GM04503 (cell line): Measurements from ENCODE around the gene SREBF1.

Source experiments
- DNase-seq: peaks from one replicate; pipeline ENCODE4 v3.0.0-alpha.2; 2012; ENCODE audit warnings: low read depth

SREBF1 gene

GRCh38 chr17:17781591-17782496 lies 54.9 kb downstream of the SREBF1 start:
- no peak for DNase-seq

GRCh38 chr17:17780922-17781590 lies 55.7 kb downstream of the SREBF1 start:
- no peak for DNase-seq

- DNase-seq = no peak
Observed at GRCh38 chr17:17779015-17779611, 57.7 kb downstream of the SREBF1 start.

- no peak for DNase-seq
Observed at GRCh38 chr17:17778308-17779014, 58.3 kb downstream of the SREBF1 start.

- no peak for DNase-seq
Observed at GRCh38 chr17:17776889-17777288, 59.9 kb downstream of the SREBF1 start.

GRCh38 chr17:17774009-17774881 lies 62.5 kb downstream of the SREBF1 start:
- DNase-seq = no peak

DNA sequence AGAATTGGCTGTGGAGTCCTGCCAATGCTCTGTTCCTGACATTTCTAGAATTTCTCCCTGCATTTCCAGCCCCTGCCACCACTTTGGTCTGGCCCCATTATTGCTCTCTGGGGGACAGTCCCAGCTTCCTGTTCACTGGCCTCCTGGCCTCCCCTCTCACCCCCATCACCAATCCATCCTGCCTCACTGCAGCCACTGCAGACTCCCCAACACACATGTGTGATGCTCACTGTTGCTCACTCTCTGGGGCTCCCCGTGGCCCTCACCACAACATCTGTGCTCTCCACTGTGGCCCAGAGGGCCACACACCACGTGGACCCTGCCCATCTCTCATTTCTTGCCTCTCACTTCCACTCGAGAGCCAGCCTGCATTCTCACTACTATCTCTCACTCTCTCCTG lies 64.6 kb downstream of the SREBF1 start:
- no peak for DNase-seq

DNA sequence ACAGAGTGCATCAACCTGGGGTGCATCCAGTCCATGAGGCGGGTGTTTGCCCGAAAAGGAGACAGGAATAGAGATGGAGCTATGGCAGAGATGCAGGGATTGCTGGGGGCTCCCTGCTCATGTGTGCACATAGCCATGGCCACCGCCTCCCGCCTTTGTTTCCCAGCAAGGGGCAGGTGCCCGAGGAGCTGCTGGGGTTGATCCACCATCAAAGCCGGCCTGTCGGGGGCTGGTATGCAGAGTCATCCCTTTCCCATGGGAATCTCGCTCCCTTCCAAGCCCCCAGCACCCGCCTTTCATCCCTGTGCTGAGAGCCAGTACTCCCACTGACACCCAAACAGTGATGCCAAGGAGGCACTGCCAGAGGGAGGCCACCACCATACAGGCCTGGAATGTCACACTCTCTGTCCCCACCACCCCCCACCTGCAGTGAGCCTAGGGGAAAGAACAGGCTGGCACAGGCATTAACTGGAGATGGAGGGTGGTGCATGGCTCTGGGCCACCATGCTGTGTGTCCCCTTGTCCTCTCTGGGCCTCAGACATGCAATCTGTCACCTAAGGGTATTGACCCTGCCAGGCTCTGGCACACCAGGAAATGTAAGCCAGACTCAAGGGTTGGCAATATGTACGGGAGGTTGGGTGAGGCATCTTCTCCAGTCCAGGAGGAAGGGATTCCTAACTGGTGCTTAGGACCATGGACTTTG lies 65.1 kb downstream of the SREBF1 start:
- no peak for DNase-seq

- DNase-seq = no peak
Observed at GRCh38 chr17:17770632-17771044, 66.1 kb downstream of the SREBF1 start.

DNA sequence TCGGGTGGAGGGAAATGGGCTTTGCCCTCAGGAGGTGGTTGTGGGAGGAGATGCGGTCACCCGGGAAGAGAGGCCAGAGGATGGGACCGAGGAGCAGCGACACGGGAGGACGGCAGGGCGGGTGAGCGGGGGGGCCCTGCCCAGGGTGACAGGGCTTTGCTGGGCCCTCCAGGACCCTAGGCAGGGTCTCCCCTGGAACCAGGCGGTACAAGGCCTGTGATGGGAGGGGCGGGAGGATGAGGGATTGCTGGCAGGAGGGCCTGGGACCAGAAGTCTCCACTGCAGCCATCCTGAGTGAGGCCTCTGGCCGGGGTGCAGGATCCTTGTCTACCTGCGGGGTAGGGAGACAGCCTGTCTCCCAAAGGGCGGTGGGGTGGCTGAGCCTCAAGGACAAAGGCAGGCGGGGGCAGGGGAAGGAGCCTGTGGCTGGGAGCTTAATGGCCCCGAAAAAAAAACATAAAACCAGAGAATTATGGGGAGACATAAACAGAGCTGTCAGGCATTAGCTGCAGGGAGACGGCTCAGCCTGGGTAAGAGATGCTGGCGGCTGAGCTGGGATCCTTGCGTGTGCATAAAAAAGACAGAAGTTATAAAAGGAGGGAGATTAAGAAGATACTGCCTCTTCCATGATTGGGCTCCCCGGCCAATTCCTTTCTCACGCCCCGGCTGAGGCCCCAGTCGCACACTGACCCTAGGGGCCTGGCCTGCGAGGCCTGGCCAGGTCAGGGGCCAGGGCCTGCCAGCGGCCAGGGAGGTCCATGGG lies 66.7 kb downstream of the SREBF1 start:
- no peak for DNase-seq

- no peak for DNase-seq
Observed at GRCh38 chr17:17768424-17769088, 68.2 kb downstream of the SREBF1 start.

DNA sequence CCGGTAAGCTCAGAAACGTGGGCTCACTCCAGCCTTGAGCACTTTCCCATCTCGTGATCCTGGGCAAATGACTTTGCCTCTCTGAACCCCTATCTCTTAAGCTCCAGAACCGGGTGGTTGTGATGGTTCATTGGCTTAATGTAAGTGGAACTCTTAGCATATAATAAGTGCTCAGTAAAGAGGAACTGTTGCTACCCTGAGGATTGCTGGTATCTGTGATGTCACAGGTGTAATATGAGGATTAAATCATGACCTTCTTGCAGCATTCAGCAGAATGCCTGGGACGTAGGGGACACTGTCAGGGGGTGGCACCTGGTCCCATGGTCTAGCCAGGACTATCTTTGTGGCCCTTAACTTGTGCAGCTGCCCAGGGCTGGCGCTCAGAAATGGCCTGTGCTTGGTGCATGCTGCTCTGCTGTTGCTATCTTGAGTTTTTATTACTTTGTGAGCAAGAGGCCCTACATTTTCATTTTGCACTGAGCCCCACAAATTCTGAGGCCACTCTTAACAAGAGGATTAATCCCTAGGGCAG lies 68.8 kb downstream of the SREBF1 start:
- no peak for DNase-seq

DNA sequence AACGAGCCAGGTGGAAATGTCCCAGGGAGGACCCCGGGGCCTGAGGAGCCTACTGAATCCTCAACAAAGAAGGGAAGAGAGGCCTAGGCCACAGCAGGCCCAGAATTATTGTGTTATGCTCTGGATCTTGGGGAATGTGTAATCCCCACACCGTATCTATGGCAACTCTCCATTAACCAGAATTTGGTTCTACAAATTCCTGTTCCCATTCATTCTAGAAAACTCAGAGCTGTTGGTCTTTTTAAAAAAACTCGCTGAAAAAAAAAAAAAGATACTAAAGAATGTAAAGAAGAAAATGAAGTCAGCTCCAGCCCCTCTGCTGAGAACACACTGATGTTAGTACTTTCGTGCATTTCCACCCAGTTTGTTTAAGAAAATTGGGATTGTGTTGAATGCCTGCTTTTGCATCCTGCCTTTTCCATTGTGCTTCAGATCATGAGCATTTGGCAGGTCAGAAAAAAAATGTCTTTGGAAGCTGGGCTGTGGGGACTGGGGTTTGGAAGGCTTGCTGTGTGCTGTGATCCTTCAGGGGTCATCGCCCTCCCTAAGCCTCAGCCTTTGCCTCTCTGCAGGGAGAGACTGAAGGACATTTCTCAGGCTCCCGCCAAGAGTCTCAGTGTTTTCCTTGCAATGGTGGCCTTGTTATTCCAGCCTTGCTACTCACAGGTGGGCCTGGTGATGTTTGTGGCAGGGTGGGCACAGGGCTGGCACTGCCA lies 69.5 kb downstream of the SREBF1 start:
- DNase-seq = no peak

DNA sequence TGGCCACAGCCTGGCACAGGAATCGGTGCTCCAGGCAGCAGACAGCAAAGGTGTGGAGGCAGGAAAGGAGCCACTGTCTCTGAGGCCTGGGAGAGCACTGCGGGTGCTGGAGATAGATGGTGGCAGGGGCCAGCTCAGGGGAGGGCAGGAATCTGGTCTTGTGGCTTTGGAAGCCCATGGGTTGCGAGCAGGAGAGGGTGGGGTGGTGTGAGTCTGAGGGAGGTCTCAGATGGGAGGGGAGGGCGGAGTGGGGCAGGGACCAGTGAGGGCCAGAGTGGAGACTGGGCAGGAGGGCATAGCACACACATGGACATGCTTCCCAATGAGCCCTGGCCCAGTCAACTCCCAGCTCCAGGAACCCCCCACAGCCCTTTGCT lies 70.1 kb downstream of the SREBF1 start:
- DNase-seq = no peak

DNA sequence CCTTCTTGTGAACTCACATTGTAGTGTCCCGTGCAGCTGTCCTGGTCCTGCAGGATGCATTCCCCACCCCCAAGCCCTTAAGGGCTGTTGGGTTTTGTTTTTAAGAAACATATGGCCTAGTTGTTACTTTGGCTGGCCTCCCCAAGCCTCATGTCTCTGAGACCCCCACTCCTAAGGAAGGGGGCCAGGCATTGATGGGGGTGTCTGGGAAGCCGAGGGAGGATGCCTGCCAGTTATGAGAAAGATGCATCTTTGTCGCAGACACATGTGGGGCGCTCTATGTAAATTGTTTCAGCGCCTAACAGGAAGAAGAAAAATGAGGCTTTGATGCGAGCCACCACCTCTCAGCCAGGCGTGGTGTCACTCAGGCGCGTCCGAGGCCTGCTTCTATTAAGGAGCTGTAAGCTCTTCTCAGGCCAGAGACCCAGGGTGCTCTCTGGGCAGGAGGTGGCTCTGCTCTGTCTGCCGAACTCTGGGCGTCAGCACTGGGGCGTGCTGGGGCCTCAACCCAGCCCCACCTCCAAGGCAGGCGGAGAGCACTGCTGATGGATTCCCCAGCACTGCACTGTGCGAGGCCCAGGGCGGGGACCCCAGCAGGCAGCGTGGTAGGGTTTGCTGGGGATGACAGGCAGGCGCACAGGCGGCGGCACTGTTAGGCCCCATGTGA lies 70.6 kb downstream of the SREBF1 start:
- no peak for DNase-seq

GRCh38 chr17:17765359-17766076 lies 71.3 kb downstream of the SREBF1 start:
- DNase-seq = no peak

GRCh38 chr17:17763734-17764133 lies 73.1 kb downstream of the SREBF1 start:
- no peak for DNase-seq
